Heart left ventricle (tissue), 16 donors: ENCODE measurements around the gene RBM34. TPM values are rescaled to one million over a fixed set of nuclear protein-coding genes. Genes with fewer than 3 reads are reported as not detected.
"Not testable (repeated sequence)": the region's sequence is repeated elsewhere in the genome, so short reads cannot be mapped to it uniquely, and the experiment has no call there.

Source experiments
- ATAC-seq, 4 donors: fragments of 200-7000 bp; cut with Tn5 transposase; one replicate each; pipeline ENCODE4 v1.9.1; 2020 to 2022; ENCODE audit warnings: moderate library complexity in 4 of 4, mild to moderate bottlenecking in 3 of 4, moderate number of reproducible peaks in 1 of 4
- DNase-seq, 5 donors: peaks; one replicate each; pipeline ENCODE4 v3.0.0-alpha.2; 2020
- H3K27ac ChIP-seq, 12 donors: fragments of 200-600 bp; sonication (generic) in 4 of 12; one replicate each; pipeline versions ENCODE4 v1.5.0 to v1.8.0; 2016 to 2022; ENCODE audit warnings: mild to moderate bottlenecking in 2 of 12
- H3K27me3 ChIP-seq, 9 donors: fragments of 200-600 bp; sonication (generic) in 2 of 9; one replicate each; pipeline versions ENCODE4 v1.5.1 to v1.8.0; 2016 to 2022; ENCODE audit warnings: mild to moderate bottlenecking in 3 of 9
- H3K36me3 ChIP-seq, 9 donors: fragments of 200-600 bp; sonication (generic) in 2 of 9; one replicate each; pipeline versions ENCODE4 v1.5.0 to v1.8.0; 2018 to 2022; ENCODE audit warnings: mild to moderate bottlenecking in 2 of 9
- H3K4me1 ChIP-seq, 12 donors: fragments of 200-600 bp; sonication (generic) in 4 of 12; one replicate each; pipeline versions ENCODE4 v1.5.0 to v1.8.0; 2016 to 2022; ENCODE audit warnings: mild to moderate bottlenecking in 3 of 12
- H3K4me3 ChIP-seq, 12 donors: fragments of 200-600 bp; sonication (generic) in 4 of 12; one replicate each; pipeline versions ENCODE4 v1.5.0 to v1.8.0; 2017 to 2022; ENCODE audit warnings: mild to moderate bottlenecking in 9 of 12, moderate library complexity in 4 of 12
- H3K9me3 ChIP-seq, 12 donors: fragments of 200-600 bp; sonication (generic) in 4 of 12; one replicate each; pipeline versions ENCODE4 v1.5.0 to v1.8.0; 2016 to 2022; ENCODE audit warnings: mild to moderate bottlenecking in 1 of 12
- CTCF ChIP-seq, 12 donors: fragments of 200-600 bp; sonication (generic) in 4 of 12; IDR thresholded peaks; one replicate each; pipeline versions ENCODE4 v1.5.0 to v1.8.0; 2018 to 2022; ENCODE audit warnings: antibody characterized with exemption in 12 of 12, mild to moderate bottlenecking in 5 of 12
- POLR2A ChIP-seq, 2 donors: fragments of 450-650 bp; IDR thresholded peaks; one replicate each; pipeline ENCODE4 v1.6.1; 2017; ENCODE audit warnings: antibody characterized with exemption in 2 of 2, mild to moderate bottlenecking in 2 of 2, moderate library complexity in 2 of 2
- WGBS, 4 donors: extraction: QIAGEN DNeasy Blood & Tissue Kit in 2 of 4; methylation state at CpG; one replicate each; pipeline versions ENCODE4 v1.1.5 to v1.1.7; 2013 to 2018; 5-methylcytosine and 5-hydroxymethylcytosine counted together
- intact Hi-C, 10 donors: fragments of 100-400 bp; cut with DNase I; formaldehyde crosslinking; loops; one replicate each; pipeline versions ENCODE4 v1.11.1 to v1.14.2; 2022
- polyA plus RNA-seq, 2 donors: library from polyadenylated mRNA; stranded (reverse); fragments of 200-250 nt; gene quantifications; one replicate each; pipeline ENCODE4 v1.2.3, GENCODE V29; 2013
- total RNA-seq, 9 donors: library from RNA; depleted of rRNA in 2 of 9; stranded (reverse); fragments of >200 nt in 2 of 9; fragmentation: NEBNext Ultra II Directional in 3 of 9; extraction: Animal tissue kit (Norgen Biotek cat#: 25700) in 3 of 9; gene quantifications; one replicate each; pipeline versions ENCODE4 v1.1.0 to v1.2.4, GENCODE V29; 2016 to 2023
- donor health status: ischemic (EF 13 %, LVEDD 7.1; RV severe dilation, severe dysfunction).
- donor health status: healthy with polysubstance abuse.
- donor health status: DM: no; HTN: yes; CAD: no.
- donor health status: DM: no; HTN: no; CAD: no.
- donor health status: ischemic (EF 25% LVEDD 6.9; RV normal size, moderate dysfunction).
- donor health status: ischemic (EF 25% LVEDD 5.7; RV mildly dilated, moderate dysfunction).
- donor health status: healthy.
- donor health status: DM: yes; HTN: yes; CAD: no.
- donor health status: ischemic (EF 35%, LVEDD 5.7; RV mildly dilated, moderate dysfunction).
- donor health status: nonischemic (EF 11% LVEDD 7.7; RV severe dilation, severe dysfunction).
- donor health status: DM: yes; HTN: yes; CAD: no.
- donor health status: PGD.
- donor health status: ischemic (EF 29% LVEDD 5.4; RV normal size, mild dysfunction).
- donor health status: nonischemic (EF 23%, LVEDD 6.1; RV moderate dilation, normal function).

Gene RBM34
- total and polyA plus RNA-seq, 11 donors = 34.2 to 97.8 (median 49.6) TPM

- DNase-seq (no peak), ATAC-seq (no peak)
- intact Hi-C loops = loop anchor here in 1 of 10 donors (10.0 kb wide), 1 partner anchor 541 kb away; no protein-coding TSS in a partner anchor
- H3K4me1 ChIP-seq = peaks cover 0 to 10% (median 0%) of the 10 kb centered on the region in 12 donors
- no peaks in the 10 kb centered on the region for H3K27me3 ChIP-seq
- no peak overlapping the region for H3K27ac ChIP-seq
- TF ChIP-seq CTCF (IDR thresholded peaks at IDR 0.05) (no peak), POLR2A (IDR thresholded peaks at IDR 0.05) (no peak)
- H3K9me3 ChIP-seq = no peaks in the 10 kb centered on the region
- peaks cover 0 to 59% (median 29%) of the 10 kb centered on the region in 9 donors for H3K36me3 ChIP-seq
- H3K4me3 ChIP-seq = no peak overlapping the region
- WGBS, 4 donors = 94 to 97% (median 95%) methylated on average over 1 of the region's 1 CpG
Measured at GRCh38 chr1:235203428-235203827, 42.4 kb upstream of the RBM34 start.

- Histone ChIP-seq H3K36me3 (peaks cover 0 to 51% (median 26%) of the 10 kb centered on the region in 9 donors), H3K4me1 (peaks cover 0 to 10% (median 0%) of the 10 kb centered on the region in 12 donors)
- intact Hi-C loops = loop anchor here in 1 of 10 donors (10.0 kb wide), 1 partner anchor 542 kb away; no protein-coding TSS in a partner anchor
- DNase-seq, H3K27ac ChIP-seq, H3K27me3 ChIP-seq, H3K9me3 ChIP-seq, H3K4me3 ChIP-seq, ATAC-seq: not testable (repeated sequence)
- 95 to 97% (median 96%) methylated on average over 5 of the region's 5 CpGs for WGBS, 4 donors
Measured at GRCh38 chr1:235202447-235202846, 41.4 kb upstream of the RBM34 start.

- Histone ChIP-seq H3K4me1 (peaks cover 0 to 10% (median 0%) of the 10 kb centered on the region in 12 donors), H3K9me3 (no peaks in the 10 kb centered on the region), H3K27me3 (no peaks in the 10 kb centered on the region), H3K4me3 (no peak overlapping the region), H3K27ac (no peak overlapping the region), H3K36me3 (peaks cover 0 to 59% (median 39%) of the 10 kb centered on the region in 9 donors)
- no peak for ATAC-seq
- intact Hi-C loops = no loop called here
- TF ChIP-seq CTCF (IDR thresholded peaks at IDR 0.05) (peak in 8 of 12 donors; percentile 9 to 46 (median 36)), POLR2A (IDR thresholded peaks at IDR 0.05) (no peak)
- DNase-seq = no peak
- WGBS, 4 donors = 44 to 55% (median 49%) methylated on average over 6 of the region's 6 CpGs
Measured at GRCh38 chr1:235199441-235199840, 38.4 kb upstream of the RBM34 start.

- H3K36me3 ChIP-seq = peaks cover 0 to 90% (median 68%) of the 10 kb centered on the region in 9 donors
- no peaks in the 10 kb centered on the region for H3K27me3 ChIP-seq
- intact Hi-C loops = no loop called here
- peaks cover 0 to 9% (median 0%) of the 10 kb centered on the region in 12 donors for H3K4me1 ChIP-seq
- no peak overlapping the region for H3K27ac ChIP-seq
- TF ChIP-seq CTCF (IDR thresholded peaks at IDR 0.05) = no peak
- no peak for TF ChIP-seq POLR2A (IDR thresholded peaks at IDR 0.05)
- H3K4me3 ChIP-seq = no peak overlapping the region
- no peaks in the 10 kb centered on the region for H3K9me3 ChIP-seq
- ATAC-seq (no peak), DNase-seq (no peak)
Measured at GRCh38 chr1:235190431-235190830, 29.4 kb upstream of the RBM34 start.

- intact Hi-C loops = no loop called here
- Histone ChIP-seq H3K27ac (no peak overlapping the region), H3K27me3 (no peaks in the 10 kb centered on the region), H3K9me3 (no peaks in the 10 kb centered on the region), H3K4me1 (peaks cover 0 to 9% (median 0%) of the 10 kb centered on the region in 12 donors), H3K4me3 (no peak overlapping the region), H3K36me3 (peaks cover 0 to 88% (median 53%) of the 10 kb centered on the region in 9 donors)
- no peak for TF ChIP-seq CTCF (IDR thresholded peaks at IDR 0.05)
- no peak for TF ChIP-seq POLR2A (IDR thresholded peaks at IDR 0.05)
- 80 to 88% (median 85%) methylated on average over 4 of the region's 4 CpGs for WGBS, 4 donors
- ATAC-seq (no peak), DNase-seq (no peak)
Measured at GRCh38 chr1:235187316-235187715, 26.3 kb upstream of the RBM34 start.
